ENCODE results near the gene FHOD3.

FHOD3 gene

DNA sequence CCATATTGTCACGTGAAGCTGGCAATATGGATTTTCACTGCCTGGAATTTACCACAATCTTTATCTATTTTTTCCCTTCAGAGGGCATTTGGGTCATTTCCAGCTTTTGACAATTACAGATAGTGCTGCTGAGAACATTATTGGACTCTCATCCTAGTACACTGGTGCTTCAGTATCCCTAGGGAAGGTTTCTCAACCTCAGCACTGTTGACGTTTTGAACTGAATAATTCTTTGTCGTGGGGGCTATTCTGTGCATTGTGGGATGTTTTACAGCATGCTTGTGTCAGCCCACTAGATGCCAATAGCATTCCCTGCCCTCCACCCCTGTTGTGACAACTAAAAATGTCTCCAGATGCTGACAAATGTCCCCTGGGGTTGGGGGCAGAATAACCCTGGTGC, 345.5 kb downstream of the FHOD3 start:
- no peak for DNase-seq

- no peak for DNase-seq
Measured at GRCh38 chr18:36648803-36649202, 351.3 kb downstream of the FHOD3 start.

DNA sequence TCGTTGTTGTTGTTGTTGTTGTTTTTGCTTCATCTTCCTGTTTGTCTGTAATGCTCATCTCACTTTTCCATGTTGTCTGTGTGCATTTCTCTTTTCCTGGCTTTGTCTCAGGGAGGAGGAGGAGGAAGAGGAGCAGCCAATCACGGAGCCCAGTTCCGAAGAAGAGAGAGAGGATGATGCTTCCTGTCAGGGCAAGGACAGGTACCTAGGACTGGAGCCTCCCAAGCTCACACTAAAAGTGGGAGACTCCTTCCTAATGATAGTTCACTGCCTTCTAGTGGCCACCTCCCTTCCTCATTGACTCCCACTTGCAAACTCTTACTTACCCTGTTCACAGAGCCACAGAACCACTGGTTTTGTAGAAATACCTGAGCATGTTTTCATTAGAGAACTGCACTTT, 351.7 kb downstream of the FHOD3 start:
- DNase-seq = no peak

DNA sequence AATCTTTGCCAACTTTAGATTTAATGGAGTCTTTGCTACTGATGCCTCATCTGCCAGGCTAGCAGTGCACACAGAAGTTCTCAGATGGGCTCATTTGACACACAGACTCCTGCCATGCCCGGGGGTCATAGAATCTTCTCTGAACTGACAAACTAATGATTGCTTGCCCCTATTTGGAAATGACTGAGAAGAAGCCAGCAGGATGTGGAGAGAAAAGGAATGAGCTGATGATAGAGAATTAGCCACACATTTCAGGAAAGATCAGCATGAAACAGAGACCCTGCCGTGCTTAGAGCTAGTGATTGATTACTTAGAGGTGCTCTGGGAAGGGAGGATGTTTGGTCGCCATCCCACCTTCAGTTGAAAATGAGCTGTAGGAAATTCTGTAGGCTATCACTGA, 352.8 kb downstream of the FHOD3 start:
- no peak for DNase-seq

- DNase-seq = no peak
Measured at GRCh38 chr18:36650906-36651305, 353.4 kb downstream of the FHOD3 start.

DNA sequence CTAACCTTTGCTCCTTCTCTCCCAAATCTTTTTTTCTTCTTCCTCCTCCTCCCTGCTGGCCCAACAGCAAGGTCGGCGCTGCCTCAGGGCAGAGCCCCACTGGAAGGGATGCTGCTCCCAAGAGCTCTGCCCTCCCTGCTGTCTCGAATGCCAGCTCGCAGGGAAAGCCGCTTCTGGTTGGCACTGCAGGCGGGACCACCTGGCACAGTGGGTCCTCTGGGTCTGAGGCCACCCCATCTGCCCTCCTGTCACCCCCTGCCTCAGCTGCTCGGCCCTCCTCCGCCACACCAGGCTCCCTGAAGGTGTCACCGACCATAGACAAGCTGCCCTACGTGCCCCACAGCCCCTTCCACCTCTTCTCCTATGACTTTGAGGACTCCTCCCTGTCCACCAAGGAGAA, 355.0 kb downstream of the FHOD3 start:
- no peak for DNase-seq

DNA sequence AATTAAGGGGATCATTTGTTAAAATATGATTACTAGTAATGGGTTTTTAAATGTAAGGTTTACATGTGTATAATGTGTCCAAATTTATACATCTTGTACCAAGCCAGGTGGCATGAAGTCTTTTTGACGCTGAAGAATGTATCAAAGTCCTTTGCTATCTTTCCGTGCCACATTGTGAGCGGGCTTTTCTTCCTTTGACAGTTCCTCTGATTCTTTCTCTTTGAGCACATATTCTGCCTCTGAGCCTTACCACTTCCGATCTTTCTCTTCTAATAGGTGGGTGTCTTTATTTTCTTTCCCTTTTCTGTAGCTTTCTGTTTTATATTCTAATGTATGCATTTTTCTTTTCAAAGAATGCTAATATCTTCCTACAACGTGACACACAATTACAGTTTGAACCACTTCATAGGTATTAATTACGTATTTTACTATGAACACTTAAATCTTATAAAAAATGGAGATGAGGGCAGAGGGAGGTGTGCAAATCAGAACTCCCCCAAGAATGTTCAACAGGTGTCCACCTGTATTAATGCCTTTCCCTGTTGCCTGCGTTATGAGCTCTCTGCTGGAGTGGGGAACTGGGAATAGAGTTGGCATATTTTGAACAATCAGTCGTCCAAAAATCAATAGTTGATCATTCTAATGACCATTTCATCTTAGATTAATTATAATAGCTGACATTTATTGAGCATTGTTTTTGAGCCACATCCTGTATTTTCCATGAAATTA, 355.8 kb downstream of the FHOD3 start:
- no peak for DNase-seq

- DNase-seq = no peak
Measured at GRCh38 chr18:36653870-36654269, 356.4 kb downstream of the FHOD3 start.

- no peak for DNase-seq
Measured at GRCh38 chr18:36655074-36655473, 357.6 kb downstream of the FHOD3 start.

GRCh38 chr18:36655930-36656329, 358.4 kb downstream of the FHOD3 start:
- no peak for DNase-seq

DNA sequence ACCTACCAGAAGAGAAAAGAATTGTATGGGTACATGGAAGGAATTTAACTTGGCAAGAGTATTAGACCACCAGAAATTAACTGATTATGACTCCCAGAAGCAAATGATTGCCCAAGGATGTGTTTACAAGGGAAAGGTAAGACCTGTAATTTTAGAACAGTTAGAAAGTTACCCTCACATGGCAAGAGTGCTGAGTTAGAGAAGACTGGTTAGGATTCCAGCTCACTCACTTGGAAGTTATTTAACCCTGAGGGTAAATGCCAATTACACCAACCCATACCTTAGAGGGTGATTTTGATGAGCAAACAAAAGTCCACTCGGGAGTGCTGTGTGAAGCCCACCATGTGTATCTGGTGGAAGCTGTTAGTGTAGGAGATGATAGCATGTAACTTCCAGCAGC, 361.1 kb downstream of the FHOD3 start:
- DNase-seq = no peak

DNA sequence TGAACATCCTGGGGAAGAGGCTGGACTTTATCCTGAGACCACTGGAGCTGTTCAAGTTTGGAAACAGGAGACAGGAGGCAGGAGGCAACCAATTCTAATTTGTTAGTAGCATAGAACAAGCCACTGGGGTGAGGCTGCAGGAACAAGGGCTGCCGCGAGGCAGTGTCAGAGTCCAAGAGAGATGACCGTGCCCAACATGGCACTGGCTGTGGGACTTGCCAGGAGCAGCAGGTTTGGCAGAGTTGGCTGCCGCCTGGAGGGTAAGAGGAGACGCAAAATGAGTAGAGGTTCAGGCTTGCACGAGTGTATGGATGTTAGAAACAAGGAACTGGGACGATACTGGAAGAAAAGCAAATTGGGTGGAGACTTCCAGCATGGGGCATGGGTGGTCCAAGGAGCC, 362.8 kb downstream of the FHOD3 start:
- no peak for DNase-seq

DNA sequence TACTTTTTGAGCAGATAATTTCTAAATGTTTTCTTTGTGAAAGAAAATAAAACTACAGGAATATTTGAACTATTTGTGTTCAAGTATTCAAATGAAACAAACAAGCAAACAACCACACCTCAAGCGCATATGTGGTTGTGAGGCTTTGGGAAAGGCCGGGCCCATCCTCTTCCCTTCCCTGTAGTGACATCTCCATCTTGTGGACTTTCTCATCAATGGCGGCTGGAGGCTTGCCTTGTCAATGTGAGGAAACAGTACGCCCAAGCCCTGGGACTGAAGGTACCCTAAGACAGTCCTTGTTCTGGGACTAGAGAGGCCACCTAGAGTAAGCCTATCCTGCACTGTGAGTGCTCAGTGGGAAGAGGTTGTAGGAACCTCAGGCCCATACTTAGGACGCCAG, 364.5 kb downstream of the FHOD3 start:
- no peak for DNase-seq

GRCh38 chr18:36663312-36663711, 365.8 kb downstream of the FHOD3 start:
- DNase-seq = no peak

- DNase-seq = no peak
Measured at GRCh38 chr18:36665952-36666351, 368.4 kb downstream of the FHOD3 start.

DNA sequence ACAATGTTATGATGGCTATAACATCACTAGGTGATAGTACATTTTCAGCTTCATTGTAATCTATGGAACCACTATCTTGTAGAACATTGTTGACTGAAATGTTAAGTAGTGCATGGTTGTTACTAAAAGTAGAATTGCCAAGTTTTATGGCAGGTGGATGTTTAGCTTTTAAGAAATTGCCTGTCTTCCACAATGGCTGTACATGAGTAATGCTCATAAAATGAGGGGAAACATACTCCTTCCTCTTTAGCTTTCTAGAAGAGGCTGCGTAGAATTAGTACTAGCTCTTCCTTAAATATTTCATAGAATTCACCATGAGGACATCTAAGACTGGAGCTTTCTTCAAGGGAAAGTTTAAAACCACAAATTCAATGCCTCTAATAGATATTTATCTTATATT, 370.3 kb downstream of the FHOD3 start:
- no peak for DNase-seq

DNA sequence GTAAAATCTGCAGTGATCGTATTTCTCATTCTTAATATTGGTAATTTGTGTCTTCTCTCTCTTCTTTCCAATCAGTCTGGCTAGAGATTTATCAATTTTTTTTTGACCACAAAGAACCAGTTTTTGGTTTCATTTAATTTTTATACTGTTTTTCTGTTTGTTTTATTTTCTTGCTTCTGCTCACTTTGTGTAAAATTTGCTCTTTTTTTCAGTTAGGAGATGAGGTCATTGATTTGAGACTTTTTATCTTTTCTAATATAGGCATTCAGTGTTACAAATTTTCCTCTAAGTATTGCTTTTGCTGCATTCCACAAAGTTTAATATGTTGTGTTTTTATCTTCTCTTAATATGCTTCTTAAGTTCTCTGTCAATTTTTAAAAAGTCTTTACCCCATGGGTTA, 370.8 kb downstream of the FHOD3 start:
- no peak for DNase-seq

- no peak for DNase-seq
Measured at GRCh38 chr18:36672437-36673344, 375.2 kb downstream of the FHOD3 start.

GRCh38 chr18:36673452-36673851, 375.9 kb downstream of the FHOD3 start:
- no peak for DNase-seq

GRCh38 chr18:36675076-36675475, 377.6 kb downstream of the FHOD3 start:
- no peak for DNase-seq

DNA sequence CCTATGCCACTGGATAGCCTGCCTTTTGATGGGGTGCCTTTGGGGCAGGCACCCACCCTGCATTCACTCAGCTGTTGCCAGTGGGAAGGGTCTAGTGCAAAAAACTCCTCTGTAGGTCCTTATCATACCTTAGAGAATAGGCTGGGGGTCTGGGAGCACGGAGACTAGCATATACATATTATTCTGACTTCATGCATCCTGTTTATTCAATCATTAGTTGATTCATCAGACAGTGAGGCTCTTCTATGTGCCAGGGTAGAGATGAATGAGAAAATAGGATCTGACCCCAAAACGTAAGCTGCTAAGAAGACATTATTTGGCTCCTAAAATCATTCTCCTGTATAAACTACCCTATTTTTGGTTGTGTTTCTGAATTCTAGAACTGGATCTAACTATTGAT, 378.0 kb downstream of the FHOD3 start:
- no peak for DNase-seq

DNA sequence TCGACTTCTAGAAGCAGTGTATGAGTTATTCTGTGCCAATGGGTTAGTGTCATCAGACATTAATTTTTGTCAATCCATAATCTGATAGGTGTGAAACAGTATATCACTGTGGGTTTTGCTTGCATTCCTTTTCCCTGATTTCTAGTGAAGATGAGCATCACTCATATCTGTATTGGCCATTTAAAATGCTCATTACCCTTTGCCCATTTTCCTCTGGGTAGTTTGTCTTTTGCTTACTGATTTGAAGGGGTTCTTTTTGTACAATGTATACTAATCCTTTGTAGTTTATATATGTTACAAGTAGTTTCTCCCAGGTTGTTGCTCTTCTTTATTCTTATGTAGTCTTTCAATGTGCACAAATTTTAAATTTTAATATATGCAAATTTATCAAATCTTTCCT, 379.1 kb downstream of the FHOD3 start:
- no peak for DNase-seq

GRCh38 chr18:36680042-36680441, 382.5 kb downstream of the FHOD3 start:
- no peak for DNase-seq

GRCh38 chr18:36685580-36685979, 388.1 kb downstream of the FHOD3 start:
- DNase-seq = no peak

Measured in NCI-H1092 treated with DMSO at 0.1 percent for 48 hours (cell line).